ENCODE results near the gene SWAP70. TPM values are rescaled to one million over a fixed set of nuclear protein-coding genes. Genes with fewer than 3 reads are reported as not detected.

SWAP70 gene
- total and polyA plus RNA-seq, 10 of the 15 experiments (the other 5 are each of a cell fraction or from before 2014, with no cell fraction given) = 20.6 to 62.4 (median 41.7) TPM

GRCh38 chr11:9797300-9797699, 133.4 kb downstream of the SWAP70 start:
- intact Hi-C loops (cut with micrococcal nuclease; ENCODE audit: unreplicated experiment) (no loop called here), in situ Hi-C loops (cut with MboI) (no loop called here)
- DNase-seq (ENCODE audit: low read depth, low spot score) = no peak
- ATAC-seq = no peak
- SMC1A ChIA-PET (ENCODE audit: uncharacterized antibody, unreplicated experiment) = interaction anchor here (1.0 to 1.1 kb wide), 2 partner anchors 9 to 14 kb away, joined by 3 to 4 read pairs; no protein-coding TSS in a partner anchor
- Histone ChIP-seq H3K36me3 (ENCODE audit: control insufficient read depth in 2 of 2, insufficient read depth in 2 of 2, low read length in 1 of 2) (no peaks in the 10 kb centered on the region), H3K9ac (ENCODE audit: control insufficient read depth, insufficient read depth, low read length) (no peak overlapping the region), H2AFZ (ENCODE audit: control insufficient read depth, low read depth, low read length) (no peak overlapping the region), H4K20me1 (ENCODE audit: control insufficient read depth, insufficient read depth) (no peaks in the 10 kb centered on the region), H3K4me1 (ENCODE audit: control insufficient read depth, insufficient read depth, low read length) (no peaks in the 10 kb centered on the region), H3K4me3 (no peak overlapping the region), H3K27me3 (replicated peaks in 1 of 2; ENCODE audit: control insufficient read depth in 2 of 2, insufficient read depth in 2 of 2, low read length in 1 of 2) (no peaks in the 10 kb centered on the region), H3K27ac (ENCODE audit: control insufficient read depth, insufficient read depth) (no peak overlapping the region), H3K4me2 (ENCODE audit: control insufficient read depth, insufficient read depth) (no peak overlapping the region), H3K79me2 (ENCODE audit: control insufficient read depth, insufficient read depth, low read length) (no peaks in the 10 kb centered on the region), H3K9me3 (replicated peaks; ENCODE audit: control insufficient read depth, insufficient read depth, low read length) (no peaks in the 10 kb centered on the region)
- CTCF ChIA-PET = interaction anchor here (1.3 kb wide), 1 partner anchor 49 kb away, joined by 3 read pairs; no protein-coding TSS in a partner anchor
- RAD21 ChIA-PET (ENCODE audit: unreplicated experiment) = interaction anchor here (0.7 kb wide), 1 partner anchor 1440 kb away, joined by 3 read pairs; no protein-coding TSS in a partner anchor
- WGBS (ENCODE audit: insufficient coverage, insufficient replicate concordance, low lambda C conversion rate, missing lambda C conversion rate) = 97% methylated on average over 4 of the region's 4 CpGs
- TF ChIP-seq RAD21 (IDR thresholded peaks at IDR 0.05; ENCODE audit: insufficient read depth, low read depth, low read length) = no peak
- no peak for TF ChIP-seq PRDM15 (CRISPR knock-in tag; IDR thresholded peaks at IDR 0.05)
- TF ChIP-seq CBFB (IDR thresholded peaks at IDR 0.05; ENCODE audit: low read depth) = no peak
- no peak for TF ChIP-seq ZBTB4 (CRISPR knock-in tag; IDR thresholded peaks at IDR 0.05)
- no peak for TF ChIP-seq ZNF592 (IDR thresholded peaks at IDR 0.05)
- BruUV-seq (replicated peaks) = no TSS peak
- POLR2A ChIA-PET = no interaction called here
- FAIRE-seq = no peak

All from GM12878 (cell line).